Stimulated activated CD4-positive, alpha-beta T cell treated with anti-CD3 and anti-CD28 coated beads, TNF-alpha, amount 100 ng/mL, for 1 hour (primary cell): Measurements from ENCODE around the gene IDI2.
"Not testable (repeated sequence)": the region's sequence is repeated elsewhere in the genome, so short reads cannot be mapped to it uniquely, and the experiment has no call there.

Source experiments
- DNase-seq, 3 donors: peaks; one replicate each; pipeline ENCODE4 v3.0.0-alpha.2; 2020; ENCODE audit warnings: low read depth in 3 of 3, low spot score in 1 of 3

Gene IDI2

DNA sequence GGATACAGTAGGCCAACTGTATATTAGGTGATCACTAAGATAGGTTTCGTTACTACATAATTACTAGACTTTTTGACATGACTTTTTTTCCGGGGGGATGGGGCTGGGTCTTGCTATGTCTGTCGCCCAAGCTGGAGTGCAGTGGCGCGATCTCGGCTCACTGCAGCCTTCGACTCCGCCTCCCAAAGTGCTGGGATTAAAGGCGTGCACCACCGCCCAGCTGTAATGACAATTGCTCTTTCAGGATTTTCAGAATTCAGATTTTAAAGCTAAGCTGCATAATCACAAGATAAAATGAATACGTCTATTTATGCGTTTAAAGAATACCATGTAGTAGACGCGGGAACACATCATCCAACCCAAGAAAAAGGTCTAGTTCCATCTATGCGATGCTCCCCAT is 22.3 kb upstream of the IDI2 start:
- DNase-seq: no peak

GRCh38 chr10:1045415-1045814 is 19.8 kb upstream of the IDI2 start:
- DNase-seq: no peak

DNA sequence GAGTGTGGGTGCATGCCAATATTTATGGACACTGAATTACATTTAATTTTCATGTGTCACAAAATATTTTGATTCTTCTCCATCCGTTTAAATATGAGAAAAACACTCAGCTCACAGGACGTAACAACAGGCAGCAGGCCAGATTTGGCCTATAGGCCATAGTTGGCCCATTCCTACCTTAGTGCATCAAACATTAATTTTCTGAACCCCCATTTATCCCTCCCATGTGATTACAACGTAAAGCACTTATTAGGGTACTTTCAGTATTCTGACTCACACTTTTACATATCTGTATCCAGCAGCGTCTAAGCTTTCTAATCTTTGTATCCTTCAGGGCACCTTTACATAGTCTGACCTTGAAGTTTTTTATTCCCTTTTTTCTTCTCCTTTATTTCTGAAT is 19.3 kb upstream of the IDI2 start:
- DNase-seq: no peak

DNA sequence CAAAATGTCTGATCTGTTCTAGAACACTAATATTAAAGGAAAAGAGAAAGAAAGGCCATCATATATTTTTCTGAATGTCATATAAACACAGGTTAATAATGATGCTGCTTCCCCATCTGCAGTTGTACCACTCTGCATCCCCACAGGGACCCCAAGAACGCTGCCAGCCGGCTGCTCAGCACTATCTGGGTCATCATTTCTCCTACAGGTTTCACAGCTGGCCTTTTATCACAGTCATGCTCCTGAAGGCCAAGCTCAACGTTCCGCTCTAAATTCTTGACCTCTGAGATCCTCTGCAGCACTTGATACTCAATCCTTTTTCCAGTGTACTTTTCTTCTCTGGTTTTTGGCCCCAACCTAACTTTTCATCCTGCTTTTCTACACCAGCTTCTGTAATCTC is 18.5 kb upstream of the IDI2 start:
- DNase-seq: no peak

GRCh38 chr10:1043532-1043995 is 17.9 kb upstream of the IDI2 start:
- no peak for DNase-seq

DNA sequence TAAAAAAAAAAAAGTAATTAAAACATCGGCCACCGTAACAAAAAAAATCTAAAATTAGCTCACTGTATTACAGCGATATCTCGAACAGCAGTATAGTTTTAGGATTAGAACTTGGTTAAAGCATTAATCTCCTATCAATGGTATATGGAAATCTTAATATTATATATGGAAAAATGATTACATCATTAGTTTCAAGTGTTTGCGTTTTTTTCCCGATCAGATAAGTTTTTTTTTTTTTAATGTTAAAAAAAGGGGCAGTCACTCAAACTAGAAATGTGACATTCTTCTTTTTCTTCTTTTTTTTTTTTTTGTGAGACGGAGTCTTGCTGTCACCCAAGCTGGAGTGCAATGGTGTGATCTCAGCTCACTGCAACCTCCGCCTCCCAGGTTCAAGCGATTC is 15.9 kb upstream of the IDI2 start:
- no peak for DNase-seq

DNA sequence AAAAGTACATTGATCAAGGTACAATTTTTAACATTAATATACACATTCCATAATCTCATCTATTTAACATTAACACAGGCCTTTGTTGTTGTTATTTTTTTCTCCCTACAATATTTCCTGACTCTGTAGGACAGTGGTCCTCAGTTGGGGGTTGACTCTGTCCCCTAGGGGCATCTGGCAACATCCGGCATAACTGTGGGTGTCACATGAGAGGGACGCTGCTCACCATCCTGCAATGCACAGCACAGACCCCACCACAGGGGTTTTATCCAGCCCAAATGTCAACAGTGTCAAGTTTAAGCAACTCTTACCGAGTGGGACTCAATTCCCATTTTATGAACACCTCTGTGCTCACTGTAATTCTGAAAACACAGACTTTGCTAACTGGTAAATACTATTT is 14.5 kb upstream of the IDI2 start:
- DNase-seq: no peak

- DNase-seq: not testable (repeated sequence)
Measured at GRCh38 chr10:1038769-1039168, 13.1 kb upstream of the IDI2 start.

DNA sequence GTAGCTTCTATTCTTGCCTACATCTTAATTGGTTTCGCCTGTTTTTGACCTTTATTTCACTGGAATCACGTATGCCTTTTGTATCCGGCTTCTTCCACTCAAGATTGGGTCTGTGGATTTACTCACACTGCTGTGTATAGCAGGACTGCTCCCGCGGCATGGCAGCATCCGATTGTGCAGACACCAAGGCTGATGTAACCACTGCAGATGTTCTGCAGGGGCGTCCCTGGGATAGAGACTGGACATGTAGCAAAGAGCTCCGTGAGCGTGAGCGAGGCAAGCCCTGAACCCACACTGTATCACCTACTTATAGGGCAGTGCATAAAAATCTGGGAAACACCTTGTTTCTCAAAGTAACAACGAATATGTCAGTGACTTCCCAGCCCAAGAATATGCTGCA is 11.4 kb upstream of the IDI2 start:
- DNase-seq: no peak

DNA sequence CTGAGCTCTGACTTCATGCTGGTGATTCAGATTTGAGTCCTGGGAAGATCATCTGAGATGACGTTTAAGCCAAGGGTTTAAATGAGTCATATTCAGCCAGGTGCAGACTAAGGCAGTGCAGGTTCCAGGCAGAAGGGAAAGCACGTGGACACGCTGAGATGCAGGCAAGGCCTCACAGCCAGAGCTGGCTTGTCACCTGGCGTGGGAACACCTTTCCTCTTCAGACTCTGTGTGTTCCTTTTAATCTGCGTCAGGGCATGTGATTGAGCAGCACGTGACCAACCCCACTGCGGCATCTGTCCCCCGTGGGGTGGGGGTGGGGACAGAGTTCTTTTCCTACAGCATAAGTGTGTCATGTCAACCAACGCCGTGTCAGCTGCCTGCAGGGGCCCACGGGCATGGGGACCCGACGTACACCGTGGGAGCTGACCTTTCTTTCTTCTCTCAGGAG is 10.7 kb upstream of the IDI2 start:
- DNase-seq: no peak

- no peak for DNase-seq
Measured at GRCh38 chr10:1035201-1035600, 9.5 kb upstream of the IDI2 start.

- no peak for DNase-seq
Measured at GRCh38 chr10:1034758-1035157, 9.1 kb upstream of the IDI2 start.

DNA sequence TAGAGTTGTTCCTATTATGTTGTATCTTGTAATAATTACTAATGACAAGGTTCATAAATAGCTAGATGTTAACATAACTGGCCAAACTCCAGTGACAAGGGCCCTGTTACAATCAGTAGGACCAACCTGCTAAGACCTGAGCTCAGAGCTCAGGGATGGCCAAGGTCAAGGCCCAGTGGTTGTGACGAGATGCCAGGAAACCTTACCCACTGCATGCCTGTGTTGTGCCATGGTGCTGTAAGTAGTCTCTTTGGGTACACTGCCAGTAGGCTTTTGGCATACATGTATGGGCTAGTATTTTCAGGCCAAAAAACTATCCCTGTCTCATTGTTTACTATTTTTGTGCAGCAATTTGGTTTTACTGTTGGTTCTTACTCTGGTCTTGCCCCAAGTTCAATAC is 7.9 kb upstream of the IDI2 start:
- DNase-seq: no peak

- DNase-seq: no peak
Measured at GRCh38 chr10:1029838-1030237, 4.2 kb upstream of the IDI2 start.

GRCh38 chr10:1026578-1026977 is 919 bp upstream of the IDI2 start:
- DNase-seq: no peak

- no peak for DNase-seq
Measured at GRCh38 chr10:1024103-1024502, 1.6 kb downstream of the IDI2 start.

DNA sequence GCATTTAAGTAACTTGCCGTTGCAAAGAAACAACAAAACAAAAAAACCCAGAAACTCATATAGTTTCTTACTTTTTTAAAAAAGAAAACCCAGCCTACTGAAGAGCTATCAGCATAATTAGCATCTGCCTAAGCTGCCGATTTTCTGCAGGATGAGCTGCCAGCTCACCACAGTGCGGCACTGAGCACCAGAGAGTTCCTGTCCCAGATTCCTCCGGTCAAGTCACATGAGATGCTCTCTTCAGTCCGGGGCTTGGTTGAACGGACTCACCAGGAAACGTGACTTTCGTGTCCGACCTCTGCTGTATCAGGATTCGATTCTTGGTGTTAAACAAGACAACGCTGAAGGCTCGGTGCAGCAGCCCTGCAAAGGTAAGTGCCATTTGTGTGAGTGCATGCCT is 3.2 kb downstream of the IDI2 start:
- no peak for DNase-seq

- no peak for DNase-seq
Measured at GRCh38 chr10:1020958-1021357, 4.7 kb downstream of the IDI2 start.

GRCh38 chr10:1020460-1020859 is 5.2 kb downstream of the IDI2 start:
- DNase-seq: no peak

- no peak for DNase-seq
Measured at GRCh38 chr10:1019362-1019761, 6.3 kb downstream of the IDI2 start.

DNA sequence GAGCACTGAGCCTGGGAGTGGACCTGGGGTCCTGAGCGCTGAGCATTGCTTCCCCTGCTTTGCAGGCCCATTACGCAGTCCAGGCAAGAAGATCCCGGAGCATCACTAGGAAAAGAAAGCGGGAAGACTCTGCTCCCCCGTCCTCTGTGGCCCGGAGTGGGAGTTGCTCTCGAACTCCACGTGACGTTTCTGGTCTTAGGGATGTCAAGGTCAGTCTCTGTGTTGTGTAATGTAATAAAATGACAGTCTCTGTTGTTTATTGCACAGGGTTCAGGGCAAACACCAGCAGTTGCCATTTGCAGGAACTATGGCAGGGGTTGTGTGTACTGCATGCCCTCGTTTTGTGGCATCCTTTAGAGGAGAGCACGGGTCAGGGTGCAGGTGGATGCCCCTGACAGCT is 10.0 kb downstream of the IDI2 start:
- no peak for DNase-seq

DNA sequence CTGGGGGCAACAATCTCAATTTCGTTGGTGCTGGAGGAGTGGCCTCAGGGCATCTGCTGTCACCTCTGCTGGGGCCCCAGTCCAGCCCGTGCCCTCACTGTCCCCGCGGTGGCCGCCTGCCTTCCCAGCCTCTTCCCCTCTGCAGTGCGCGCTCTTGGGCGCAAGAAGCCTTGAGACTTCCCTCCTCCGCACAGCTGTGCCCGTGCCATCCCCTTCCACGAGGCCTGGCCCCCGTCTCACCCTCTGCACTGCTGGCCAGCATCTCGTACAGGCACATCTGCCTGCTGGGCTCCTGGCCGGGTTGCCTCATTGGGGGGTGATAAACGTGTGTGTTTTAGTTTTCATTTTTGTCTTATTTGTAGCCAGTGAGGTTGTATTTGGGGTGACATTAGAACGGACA is 14.0 kb downstream of the IDI2 start:
- no peak for DNase-seq

DNA sequence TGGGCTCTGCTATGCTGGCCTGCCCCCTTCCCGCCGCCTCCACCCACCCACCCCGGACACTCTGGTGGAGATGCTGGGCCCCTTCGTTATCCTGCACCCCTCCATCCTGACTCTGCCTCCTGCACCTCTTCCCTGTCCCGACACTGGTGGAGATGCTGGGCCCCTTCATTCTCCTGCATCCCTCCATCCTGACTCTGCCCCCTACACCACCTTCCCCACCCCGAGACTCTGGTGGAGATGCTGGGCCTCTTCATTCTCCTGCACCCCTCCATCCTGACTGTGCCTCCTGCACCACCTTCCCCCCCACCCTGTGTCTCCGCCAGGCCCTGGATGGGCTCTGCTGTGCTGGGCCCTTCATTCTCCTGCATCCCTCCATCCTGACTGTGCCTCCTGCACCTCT is 15.0 kb downstream of the IDI2 start:
- no peak for DNase-seq

- not testable (repeated sequence) for DNase-seq
Measured at GRCh38 chr10:1009947-1010346, 15.7 kb downstream of the IDI2 start.
